ENCODE measurements around the gene NR6A1. TPM values are rescaled to one million over a fixed set of nuclear protein-coding genes. Genes with fewer than 3 reads are reported as not detected.

NR6A1 gene
- total RNA-seq, 1 donor: 0.36 TPM

GRCh38 chr9:124768334-124768733 lies 2.8 kb downstream of the NR6A1 start:
- no peak for TF ChIP-seq CTCF (IDR thresholded peaks at IDR 0.05; ENCODE audit: extremely low read depth, low read depth, low read length)
- no peak overlapping the region for H3K4me3 ChIP-seq (ENCODE audit: insufficient read depth, low read length)
- H3K4me1 ChIP-seq (ENCODE audit: insufficient read depth, low read length): peaks cover 7% of the 10 kb centered on the region
- no peaks in the 10 kb centered on the region for H3K9me3 ChIP-seq (ENCODE audit: low read depth, low read length)
- H3K27ac ChIP-seq (ENCODE audit: low read depth, low read length): no peak overlapping the region
- no peaks in the 10 kb centered on the region for H3K79me2 ChIP-seq (ENCODE audit: insufficient read depth, low read length)
- H3K27me3 ChIP-seq (ENCODE audit: insufficient read depth, low read length): peaks cover 73% of the 10 kb centered on the region
- H4K20me1 ChIP-seq (ENCODE audit: insufficient read depth, low read length): peaks cover 11% of the 10 kb centered on the region
- peak; percentile 86 for DNase-seq (ENCODE audit: insufficient read length, low spot score, missing footprints)
- H2AFZ ChIP-seq (ENCODE audit: low read length): no peak overlapping the region
- no peak overlapping the region for H3K4me2 ChIP-seq (ENCODE audit: insufficient read depth, low read length)
- no peaks in the 10 kb centered on the region for H3K36me3 ChIP-seq (ENCODE audit: insufficient read depth, low read length)

- Histone ChIP-seq H2AFZ (ENCODE audit: low read length) (no peak overlapping the region), H3K4me3 (ENCODE audit: insufficient read depth, low read length) (no peak overlapping the region), H3K79me2 (ENCODE audit: insufficient read depth, low read length) (no peaks in the 10 kb centered on the region), H3K27ac (ENCODE audit: low read depth, low read length) (no peak overlapping the region), H4K20me1 (ENCODE audit: insufficient read depth, low read length) (peaks cover 11% of the 10 kb centered on the region), H3K4me2 (ENCODE audit: insufficient read depth, low read length) (no peak overlapping the region), H3K9me3 (ENCODE audit: low read depth, low read length) (no peaks in the 10 kb centered on the region), H3K4me1 (ENCODE audit: insufficient read depth, low read length) (peaks cover 7% of the 10 kb centered on the region), H3K36me3 (ENCODE audit: insufficient read depth, low read length) (no peaks in the 10 kb centered on the region), H3K27me3 (ENCODE audit: insufficient read depth, low read length) (peaks cover 78% of the 10 kb centered on the region)
- peak; percentile 25 for DNase-seq (ENCODE audit: insufficient read length, low spot score, missing footprints)
- TF ChIP-seq CTCF (IDR thresholded peaks at IDR 0.05; ENCODE audit: extremely low read depth, low read depth, low read length): no peak
Observed at GRCh38 chr9:124767821-124768220, 3.3 kb downstream of the NR6A1 start.

GRCh38 chr9:124766815-124767554 lies 4.1 kb downstream of the NR6A1 start:
- H3K27ac ChIP-seq (ENCODE audit: low read depth, low read length): no peak overlapping the region
- no peaks in the 10 kb centered on the region for H3K79me2 ChIP-seq (ENCODE audit: insufficient read depth, low read length)
- peak; percentile 24 for TF ChIP-seq CTCF (IDR thresholded peaks at IDR 0.05; ENCODE audit: extremely low read depth, low read depth, low read length)
- H3K4me1 ChIP-seq (ENCODE audit: insufficient read depth, low read length): peaks cover 5% of the 10 kb centered on the region
- DNase-seq (ENCODE audit: insufficient read length, low spot score, missing footprints): peak; percentile 39
- H3K36me3 ChIP-seq (ENCODE audit: insufficient read depth, low read length): no peaks in the 10 kb centered on the region
- peaks cover 11% of the 10 kb centered on the region for H4K20me1 ChIP-seq (ENCODE audit: insufficient read depth, low read length)
- H2AFZ ChIP-seq (ENCODE audit: low read length): no peak overlapping the region
- no peaks in the 10 kb centered on the region for H3K9me3 ChIP-seq (ENCODE audit: low read depth, low read length)
- H3K27me3 ChIP-seq (ENCODE audit: insufficient read depth, low read length): peaks cover 86% of the 10 kb centered on the region
- no peak overlapping the region for H3K4me2 ChIP-seq (ENCODE audit: insufficient read depth, low read length)
- H3K4me3 ChIP-seq (ENCODE audit: insufficient read depth, low read length): no peak overlapping the region

- no peaks in the 10 kb centered on the region for H3K79me2 ChIP-seq (ENCODE audit: insufficient read depth, low read length)
- no peak overlapping the region for H2AFZ ChIP-seq (ENCODE audit: low read length)
- DNase-seq (ENCODE audit: insufficient read length, low spot score, missing footprints): no peak
- H3K27me3 ChIP-seq (ENCODE audit: insufficient read depth, low read length): peaks cover 93% of the 10 kb centered on the region
- H3K27ac ChIP-seq (ENCODE audit: low read depth, low read length): no peak overlapping the region
- no peak overlapping the region for H3K4me2 ChIP-seq (ENCODE audit: insufficient read depth, low read length)
- H3K9me3 ChIP-seq (ENCODE audit: low read depth, low read length): no peaks in the 10 kb centered on the region
- H3K4me3 ChIP-seq (ENCODE audit: insufficient read depth, low read length): no peak overlapping the region
- no peaks in the 10 kb centered on the region for H3K4me1 ChIP-seq (ENCODE audit: insufficient read depth, low read length)
- no peak for TF ChIP-seq CTCF (IDR thresholded peaks at IDR 0.05; ENCODE audit: extremely low read depth, low read depth, low read length)
- peaks cover 11% of the 10 kb centered on the region for H4K20me1 ChIP-seq (ENCODE audit: insufficient read depth, low read length)
- no peaks in the 10 kb centered on the region for H3K36me3 ChIP-seq (ENCODE audit: insufficient read depth, low read length)
Observed at GRCh38 chr9:124766326-124766725, 4.8 kb downstream of the NR6A1 start.

Data from osteoblast (primary cell).